Ammon's horn (tissue), 1 donor: ENCODE results near the gene SLC16A3.
"Not testable (repeated sequence)": the region's sequence is repeated elsewhere in the genome, so short reads cannot be mapped to it uniquely, and the experiment has no call there.

Experiments
- DNase-seq: peaks from one replicate; pipeline ENCODE4 v3.0.0-alpha.2; 2016; ENCODE audit warnings: low spot score

SLC16A3 gene

DNA sequence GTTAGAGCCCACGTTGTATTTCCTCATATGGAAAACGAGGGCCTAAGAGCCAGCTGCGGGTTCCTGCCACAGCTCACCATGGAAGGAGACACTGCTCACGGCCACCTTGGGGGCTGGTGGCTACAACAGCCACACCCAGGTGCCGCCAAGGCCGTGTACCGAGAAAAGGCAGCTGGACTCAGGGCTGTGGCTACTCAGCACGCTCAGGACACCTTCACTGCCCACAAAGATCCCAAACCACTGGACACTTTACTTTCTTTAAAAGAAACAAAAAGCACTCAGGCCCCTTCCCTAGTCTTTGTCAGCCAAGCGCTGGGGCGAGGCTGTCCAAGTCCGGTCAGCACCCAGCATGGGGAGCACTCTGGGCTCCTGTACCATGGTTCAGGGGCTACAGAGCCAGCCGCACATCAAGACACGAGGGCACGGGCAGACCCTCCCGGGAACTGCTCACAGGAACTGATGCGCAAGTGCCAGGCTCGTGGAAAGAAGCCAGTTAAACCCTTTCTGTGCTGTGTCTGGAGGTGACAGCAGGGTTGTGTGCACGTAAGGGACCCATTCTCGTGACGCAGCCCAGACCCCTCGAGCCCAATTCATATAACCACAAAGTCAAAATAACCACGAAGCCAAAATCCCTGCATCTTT is 18.5 kb downstream of the SLC16A3 start:
- no peak for DNase-seq

DNA sequence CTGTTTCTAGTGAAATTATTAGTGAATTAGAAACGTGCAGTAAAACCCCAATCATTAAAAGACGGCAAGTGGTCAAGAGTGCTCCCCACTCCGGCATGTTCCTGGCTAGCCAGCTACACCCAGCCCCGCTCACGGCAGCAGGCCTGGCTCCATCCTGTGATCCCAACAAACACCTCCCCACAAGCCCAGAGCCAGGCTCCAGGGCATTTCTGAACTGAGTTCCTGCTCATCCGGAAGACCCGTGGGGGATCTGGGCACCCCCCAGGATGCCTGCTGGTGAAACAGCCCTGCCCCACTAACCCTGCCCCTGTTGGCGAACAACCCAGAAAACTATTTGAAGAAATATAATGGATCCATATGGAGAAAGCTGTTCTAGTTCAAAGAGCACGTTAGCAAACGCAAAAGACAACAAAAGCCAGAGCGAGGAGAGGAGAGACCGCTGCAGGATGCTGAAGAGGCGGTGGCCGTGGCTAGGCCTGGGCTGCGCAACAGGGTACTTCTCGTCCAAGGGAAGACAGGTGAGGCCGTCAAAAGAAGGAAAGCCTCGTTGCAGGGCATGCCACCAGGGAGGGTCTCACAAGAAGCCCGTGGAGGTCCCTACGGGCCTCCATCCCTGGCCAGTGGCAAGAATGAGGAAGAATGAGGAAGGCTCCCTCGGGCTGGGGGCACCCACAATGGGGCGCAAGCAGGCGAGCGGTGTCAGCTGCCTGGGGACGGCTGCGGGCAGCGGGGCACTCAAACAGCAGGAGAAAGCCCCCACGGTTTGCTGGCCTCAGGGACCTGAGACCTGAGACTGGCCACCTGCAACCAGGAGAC is 19.2 kb downstream of the SLC16A3 start:
- DNase-seq, result no peak

DNA sequence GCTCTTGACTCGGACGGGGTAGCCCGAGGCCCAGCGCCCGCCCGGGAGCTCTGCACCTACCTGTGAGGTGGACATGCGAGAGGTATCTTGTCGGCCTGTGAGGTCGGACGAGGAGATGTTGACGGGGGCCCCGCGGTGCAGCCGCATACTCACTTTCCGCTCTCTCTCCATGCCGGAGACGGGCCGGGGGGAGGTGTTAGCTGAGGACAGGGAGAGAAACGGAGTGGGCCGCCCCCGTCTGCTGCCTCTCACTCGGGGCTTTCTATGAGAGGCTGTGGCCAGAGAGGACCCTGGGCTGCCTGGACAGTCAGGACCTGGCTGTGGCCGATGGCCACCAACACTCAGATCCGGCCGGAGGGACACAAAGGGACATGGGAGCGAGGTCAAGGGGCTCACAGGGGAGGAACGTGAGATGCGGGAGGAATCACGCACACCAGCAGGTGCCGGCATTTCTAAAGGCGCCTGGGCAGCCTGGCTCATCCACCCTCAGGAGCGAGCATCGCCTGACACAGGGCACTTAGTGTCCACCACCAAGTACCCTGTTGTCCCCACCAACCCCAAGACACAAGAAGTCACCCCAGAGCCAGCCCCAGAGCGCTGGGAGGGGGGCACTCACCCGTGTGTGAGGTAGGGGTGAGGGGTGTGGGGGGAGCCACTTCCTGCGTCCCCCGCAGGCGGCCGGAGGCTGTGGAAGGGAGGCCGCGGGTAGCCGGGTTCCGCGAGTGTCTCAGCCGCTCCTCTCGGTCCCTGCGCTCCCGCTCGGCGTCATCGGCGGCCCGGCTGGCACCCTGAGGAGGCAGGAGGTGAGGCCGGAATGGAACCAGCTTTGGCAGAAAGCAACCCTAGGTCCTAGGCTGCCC is 20.2 kb downstream of the SLC16A3 start:
- DNase-seq, result no peak

DNA sequence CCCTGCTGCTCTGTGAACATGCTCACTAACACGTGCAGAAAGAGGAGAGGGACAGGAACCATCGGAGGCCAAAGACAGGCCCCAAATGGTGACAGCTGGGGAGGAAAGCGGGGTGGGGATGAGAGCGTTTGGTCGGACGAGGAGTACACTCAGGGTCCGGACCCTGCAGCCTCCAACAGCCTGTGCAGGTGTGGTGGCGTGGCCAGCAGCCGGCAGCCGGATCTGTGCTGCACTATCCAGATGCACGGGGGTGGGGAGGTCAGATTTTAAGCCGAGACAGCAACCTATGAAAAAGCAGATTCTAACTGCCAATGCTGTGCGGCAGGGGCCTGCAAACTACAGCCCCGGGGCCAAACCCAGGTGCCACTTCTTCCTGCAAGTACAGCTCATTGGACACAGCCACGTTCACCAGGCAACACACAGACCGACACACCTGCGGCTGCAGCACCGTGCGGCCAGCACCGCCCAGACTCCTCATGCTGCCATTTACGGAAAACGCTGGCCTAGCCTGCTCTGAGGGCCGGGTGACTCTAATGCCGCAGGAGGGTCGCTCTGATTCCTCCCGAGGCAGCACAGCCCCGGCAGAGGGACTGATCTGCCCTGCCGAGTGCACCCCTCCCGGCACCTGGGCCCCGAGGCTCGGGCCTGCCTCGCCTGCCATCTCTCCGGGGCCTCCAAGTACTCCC is 21.2 kb downstream of the SLC16A3 start:
- DNase-seq, result no peak

DNA sequence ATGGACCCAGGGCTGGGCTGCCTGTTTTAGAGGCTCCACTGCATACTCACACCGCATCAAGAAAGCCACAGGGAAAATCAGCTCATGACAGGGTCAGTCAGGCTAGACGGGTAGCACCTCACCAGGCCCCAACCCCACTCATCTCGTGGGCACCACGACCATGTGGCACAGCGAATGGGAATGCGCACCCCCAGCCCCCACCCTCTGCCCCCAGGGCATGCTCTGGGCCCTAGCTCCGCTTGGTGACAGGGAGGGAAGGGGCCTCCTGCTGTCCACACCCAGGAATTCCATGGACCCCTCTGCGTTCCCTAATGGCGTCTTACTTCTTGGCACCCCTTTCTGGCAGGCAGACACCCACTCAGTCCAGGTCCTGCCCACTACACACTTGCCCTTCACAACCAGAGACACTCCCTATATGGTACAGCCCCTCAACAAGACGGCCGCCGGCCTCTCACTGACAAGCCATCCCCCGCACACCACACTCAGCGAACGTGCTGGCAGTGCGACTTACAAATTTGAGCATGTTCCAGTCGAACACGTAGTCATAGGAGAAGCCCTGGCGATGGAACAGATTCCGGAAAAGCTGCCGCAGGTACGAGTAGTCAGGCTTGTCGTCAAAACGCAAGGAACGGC is 22.1 kb downstream of the SLC16A3 start:
- DNase-seq, result no peak

- DNase-seq, result no peak
Observed at GRCh38 chr17:82252511-82253178, 23.8 kb downstream of the SLC16A3 start.

GRCh38 chr17:82253179-82253544 is 24.3 kb downstream of the SLC16A3 start:
- DNase-seq, result no peak

DNA sequence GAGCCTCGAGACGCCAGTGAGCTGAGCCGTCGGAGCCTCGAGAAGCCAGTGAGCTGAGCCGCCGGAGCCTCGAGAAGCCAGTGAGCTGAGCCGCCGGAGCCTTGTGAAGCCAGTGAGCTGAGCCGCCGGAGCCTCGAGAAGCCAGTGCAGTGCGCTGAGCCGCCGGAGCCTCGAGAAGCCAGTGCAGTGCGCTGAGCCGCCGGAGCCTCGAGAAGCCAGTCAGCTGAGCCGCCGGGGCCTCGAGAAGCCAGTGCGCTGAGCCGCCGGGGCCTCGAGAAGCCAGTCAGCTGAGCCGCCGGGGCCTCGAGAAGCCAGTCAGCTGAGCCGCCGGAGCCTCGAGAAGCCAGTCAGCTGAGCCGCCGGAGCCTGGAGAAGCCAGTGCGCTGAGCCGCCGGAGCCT is 25.3 kb downstream of the SLC16A3 start:
- not testable (repeated sequence) for DNase-seq

DNA sequence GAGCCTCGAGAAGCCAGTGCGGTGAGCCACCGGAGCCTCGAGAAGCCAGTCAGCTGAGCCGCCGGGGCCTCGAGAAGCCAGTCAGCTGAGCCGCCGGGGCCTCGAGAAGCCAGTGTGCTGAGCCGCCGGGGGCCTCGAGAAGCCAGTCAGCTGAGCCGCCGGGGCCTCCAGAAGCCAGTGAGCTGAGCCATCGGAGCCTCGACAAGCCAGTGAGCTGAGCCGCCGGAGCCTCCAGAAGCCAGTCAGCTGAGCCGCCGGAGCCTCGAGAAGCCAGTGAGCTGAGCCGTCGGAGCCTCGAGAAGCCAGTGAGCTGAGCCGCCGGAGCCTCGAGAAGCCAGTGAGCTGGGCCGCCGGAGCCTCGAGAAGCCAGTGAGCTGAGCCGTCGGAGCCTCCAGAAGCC is 25.9 kb downstream of the SLC16A3 start:
- not testable (repeated sequence) for DNase-seq

- DNase-seq, result no peak
Observed at GRCh38 chr17:82255402-82255972, 26.6 kb downstream of the SLC16A3 start.

- no peak for DNase-seq
Observed at GRCh38 chr17:82256242-82256885, 27.5 kb downstream of the SLC16A3 start.

- peak; percentile 82 for DNase-seq
Observed at GRCh38 chr17:82257473-82257872, 28.6 kb downstream of the SLC16A3 start.

DNA sequence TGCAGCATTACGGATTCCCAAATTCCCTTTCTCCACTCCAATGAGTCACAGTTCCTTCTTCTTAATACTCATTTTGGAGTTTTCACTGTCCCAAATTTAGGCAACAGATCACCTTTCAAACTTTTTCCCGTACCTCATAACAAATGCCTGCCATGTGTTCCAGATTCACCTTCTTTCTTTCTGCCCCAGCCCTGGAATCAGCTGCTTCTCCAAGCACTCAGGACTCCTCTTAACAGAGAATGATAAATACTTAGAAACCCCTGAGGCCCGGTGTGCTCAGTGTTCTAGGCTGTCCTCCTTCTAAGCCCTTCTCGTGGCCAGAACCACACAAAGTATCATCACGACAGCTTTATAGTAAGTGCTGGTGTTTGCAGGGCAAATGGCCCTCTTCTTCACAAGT is 29.7 kb downstream of the SLC16A3 start:
- no peak for DNase-seq

DNA sequence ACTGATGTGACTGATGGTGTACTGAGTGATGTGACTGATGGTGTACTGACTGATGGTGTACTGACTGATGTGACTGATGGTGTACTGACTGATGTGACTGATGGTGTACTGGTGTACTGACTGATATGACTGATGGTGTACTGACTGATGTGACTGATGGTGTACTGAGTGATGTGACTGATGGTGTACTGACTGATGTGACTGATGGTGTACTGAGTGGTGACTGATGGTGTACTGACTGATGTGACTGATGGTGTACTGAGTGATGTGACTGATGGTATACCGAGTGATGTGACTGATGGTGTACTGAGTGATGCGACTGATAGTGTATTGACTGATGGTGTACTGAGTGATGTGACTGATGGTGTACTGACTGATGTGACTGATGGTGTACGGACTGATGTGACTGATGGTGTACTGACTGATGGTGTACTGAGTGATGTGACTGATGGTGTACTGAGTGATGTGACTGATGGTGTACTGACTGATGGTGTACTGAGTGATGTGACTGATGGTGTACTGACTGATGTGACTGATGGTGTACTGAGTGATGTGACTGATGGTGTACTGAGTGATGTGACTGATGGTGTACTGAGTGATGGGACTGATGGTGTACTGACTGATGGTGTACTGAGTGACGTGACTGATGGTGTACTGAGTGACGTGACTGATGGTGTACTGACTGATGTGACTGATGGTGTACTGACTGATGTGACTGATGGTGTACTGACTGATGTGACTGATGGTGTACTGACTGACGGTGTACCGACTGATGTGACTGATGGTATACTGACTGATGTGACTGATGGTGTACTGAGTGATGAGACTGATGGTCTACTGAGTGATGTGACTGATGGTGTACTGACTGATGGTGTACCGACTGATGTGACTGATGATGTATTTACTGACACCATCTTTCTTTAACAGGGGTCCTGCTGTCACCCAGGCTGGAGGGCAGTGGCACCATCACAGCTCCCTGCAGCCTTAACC is 31.4 kb downstream of the SLC16A3 start:
- DNase-seq, result not testable (repeated sequence)

- no peak for DNase-seq
Observed at GRCh38 chr17:82262344-82262743, 33.5 kb downstream of the SLC16A3 start.

DNA sequence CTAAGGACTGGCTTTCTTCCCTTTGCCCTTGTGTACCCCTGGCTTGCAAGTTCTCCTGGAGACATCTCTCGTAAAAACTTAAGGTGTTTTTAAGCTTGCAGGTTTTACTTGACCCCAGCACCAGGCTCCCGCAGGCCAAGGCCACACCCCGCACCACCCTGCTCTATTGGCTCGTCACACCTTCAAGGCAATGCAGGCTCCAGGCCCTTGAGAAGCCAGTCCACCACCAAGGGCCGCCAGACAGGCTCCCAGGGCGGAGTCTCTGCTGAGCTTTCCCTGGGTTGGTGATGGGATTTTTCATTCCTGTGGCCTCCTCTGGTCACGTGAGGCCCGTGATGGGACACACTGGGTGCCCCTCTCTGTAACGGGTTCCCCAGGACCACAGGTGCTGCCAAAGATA is 34.8 kb downstream of the SLC16A3 start:
- no peak for DNase-seq

- no peak for DNase-seq
Observed at GRCh38 chr17:82266142-82266541, 37.3 kb downstream of the SLC16A3 start.

DNA sequence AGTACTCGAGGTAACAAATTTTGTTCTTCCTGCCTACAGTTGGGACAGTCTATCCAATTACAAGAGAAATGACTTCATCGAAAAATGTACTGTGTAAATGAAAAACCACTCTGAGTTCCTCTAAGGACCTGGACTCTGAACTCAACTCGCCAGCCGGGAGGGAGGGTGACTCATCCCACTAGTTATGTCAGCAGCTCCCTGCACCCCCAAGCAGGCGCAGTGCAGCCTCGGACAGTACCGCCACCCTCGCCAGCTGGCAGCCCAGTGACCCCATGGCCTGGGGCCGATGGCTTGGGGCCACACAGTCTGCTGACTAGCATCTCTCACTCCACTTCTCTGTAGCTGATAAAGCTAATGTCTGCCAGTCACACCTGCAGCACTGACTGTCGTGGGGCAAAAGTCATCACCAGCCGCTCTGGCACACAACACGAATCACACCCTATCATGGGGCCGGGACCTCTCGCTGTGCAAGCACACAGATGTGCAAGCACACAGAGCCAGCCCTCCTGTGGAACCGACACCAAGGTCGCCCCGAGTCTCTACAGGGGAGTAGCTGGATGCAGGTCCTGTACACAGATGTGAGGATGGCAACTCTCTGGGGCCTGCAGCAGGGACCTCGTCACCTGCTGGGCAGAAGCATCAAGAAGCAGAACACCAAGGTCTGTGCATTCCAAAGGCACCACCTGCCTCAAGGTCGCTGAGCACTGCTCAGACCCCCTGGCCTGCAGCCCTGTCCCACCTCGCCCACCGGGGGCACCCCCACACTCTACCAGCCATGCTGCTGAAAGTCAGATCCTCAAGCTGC is 38.9 kb downstream of the SLC16A3 start:
- DNase-seq, result peak; percentile 94
